ENCODE data around the gene MED31.
A peak's percentile ranks its signal among the peaks of the same experiment; 100 is the strongest.

Gene MED31

DNA sequence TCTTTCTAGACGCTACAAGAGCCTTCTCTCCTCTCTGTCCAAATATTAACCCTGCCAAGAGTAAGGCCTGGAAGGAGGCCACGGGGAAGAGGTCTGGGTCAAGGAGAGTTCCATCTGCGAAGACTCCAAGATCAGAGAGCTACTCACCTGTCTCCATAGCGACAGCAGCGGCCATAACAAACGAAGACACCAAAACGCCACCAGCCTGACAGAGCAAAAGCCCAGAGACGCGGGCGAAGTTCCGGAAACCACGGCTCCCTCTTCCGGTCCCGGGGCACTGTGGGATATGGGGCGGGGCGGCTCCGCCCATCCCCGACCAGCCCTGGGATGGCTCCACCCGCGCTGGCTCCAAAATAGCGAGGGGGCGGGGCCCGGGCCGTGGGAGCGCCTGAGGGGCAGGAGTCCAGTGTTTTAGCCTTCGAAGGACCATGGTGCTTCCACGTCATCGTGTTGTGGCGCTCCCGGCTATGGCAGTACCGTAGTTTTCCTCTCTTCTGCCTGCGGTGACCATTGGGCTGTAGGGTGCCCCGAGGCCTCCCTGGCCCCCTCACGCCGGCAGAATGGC lies at the start of gene MED31, which contains the start of gene C17orf100:
Gene MED31 (minus strand): TSS at position 252 of the 565 bp plus-strand sequence. CDS start 77 bp downstream, at position 175.
Gene C17orf100 (plus strand): TSS at position 409 of the 565 bp plus-strand sequence. CDS start 152 bp downstream, at position 561.
- TF ChIP-seq, protein P1, sequence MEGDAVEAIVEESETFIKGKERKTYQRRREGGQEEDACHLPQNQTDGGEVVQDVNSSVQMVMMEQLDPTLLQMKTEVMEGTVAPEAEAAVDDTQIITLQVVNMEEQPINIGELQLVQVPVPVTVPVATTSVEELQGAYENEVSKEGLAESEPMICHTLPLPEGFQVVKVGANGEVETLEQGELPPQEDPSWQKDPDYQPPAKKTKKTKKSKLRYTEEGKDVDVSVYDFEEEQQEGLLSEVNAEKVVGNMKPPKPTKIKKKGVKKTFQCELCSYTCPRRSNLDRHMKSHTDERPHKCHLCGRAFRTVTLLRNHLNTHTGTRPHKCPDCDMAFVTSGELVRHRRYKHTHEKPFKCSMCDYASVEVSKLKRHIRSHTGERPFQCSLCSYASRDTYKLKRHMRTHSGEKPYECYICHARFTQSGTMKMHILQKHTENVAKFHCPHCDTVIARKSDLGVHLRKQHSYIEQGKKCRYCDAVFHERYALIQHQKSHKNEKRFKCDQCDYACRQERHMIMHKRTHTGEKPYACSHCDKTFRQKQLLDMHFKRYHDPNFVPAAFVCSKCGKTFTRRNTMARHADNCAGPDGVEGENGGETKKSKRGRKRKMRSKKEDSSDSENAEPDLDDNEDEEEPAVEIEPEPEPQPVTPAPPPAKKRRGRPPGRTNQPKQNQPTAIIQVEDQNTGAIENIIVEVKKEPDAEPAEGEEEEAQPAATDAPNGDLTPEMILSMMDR (IDR thresholded peaks at IDR 0.05; ENCODE audit: control extremely low read depth, extremely low read depth, low read depth, missing control alignments): no peak
- DNase-seq (ENCODE audit: extremely low spot score): peak; percentile 97
- CTCF ChIA-PET: interaction anchor here (1.1 kb wide), 1 partner anchor 9 kb away, joined by 6 read pairs; no protein-coding TSS in a partner anchor
- POLR2A ChIA-PET: interaction anchor here (0.7 kb wide), 1 partner anchor 202 kb away, joined by 5 read pairs; no protein-coding TSS in a partner anchor

DNA sequence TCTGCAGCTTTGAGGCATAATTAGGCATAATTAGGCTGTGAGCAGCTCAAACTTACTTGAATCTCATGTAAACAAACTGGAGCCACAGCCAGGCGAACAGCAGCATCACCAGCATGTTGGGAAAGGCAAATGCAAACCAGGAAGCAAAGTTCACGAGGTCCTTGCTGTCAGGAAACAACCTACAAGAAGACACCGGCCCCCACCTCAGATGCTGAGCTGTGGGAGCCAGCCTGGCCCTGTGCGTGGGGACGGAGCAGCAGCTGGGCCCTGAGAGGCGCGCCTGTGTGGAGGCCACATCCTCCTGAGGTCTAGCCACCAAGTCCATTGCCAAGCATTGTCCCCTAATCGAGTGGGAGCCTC lies 49.5 kb upstream of the MED31 start:
- ChIA-PET POLR2A (no interaction called here), CTCF (interaction anchor here (0.9 to 2.4 kb wide), 7 partner anchors 10 to 228 kb away, joined by 3 to 7 read pairs (median 3); no protein-coding TSS in a partner anchor)
- no peak for DNase-seq (ENCODE audit: extremely low spot score)
- TF ChIP-seq, protein P1 (IDR thresholded peaks at IDR 0.05; ENCODE audit: control extremely low read depth, extremely low read depth, low read depth, missing control alignments): no peak

DNA sequence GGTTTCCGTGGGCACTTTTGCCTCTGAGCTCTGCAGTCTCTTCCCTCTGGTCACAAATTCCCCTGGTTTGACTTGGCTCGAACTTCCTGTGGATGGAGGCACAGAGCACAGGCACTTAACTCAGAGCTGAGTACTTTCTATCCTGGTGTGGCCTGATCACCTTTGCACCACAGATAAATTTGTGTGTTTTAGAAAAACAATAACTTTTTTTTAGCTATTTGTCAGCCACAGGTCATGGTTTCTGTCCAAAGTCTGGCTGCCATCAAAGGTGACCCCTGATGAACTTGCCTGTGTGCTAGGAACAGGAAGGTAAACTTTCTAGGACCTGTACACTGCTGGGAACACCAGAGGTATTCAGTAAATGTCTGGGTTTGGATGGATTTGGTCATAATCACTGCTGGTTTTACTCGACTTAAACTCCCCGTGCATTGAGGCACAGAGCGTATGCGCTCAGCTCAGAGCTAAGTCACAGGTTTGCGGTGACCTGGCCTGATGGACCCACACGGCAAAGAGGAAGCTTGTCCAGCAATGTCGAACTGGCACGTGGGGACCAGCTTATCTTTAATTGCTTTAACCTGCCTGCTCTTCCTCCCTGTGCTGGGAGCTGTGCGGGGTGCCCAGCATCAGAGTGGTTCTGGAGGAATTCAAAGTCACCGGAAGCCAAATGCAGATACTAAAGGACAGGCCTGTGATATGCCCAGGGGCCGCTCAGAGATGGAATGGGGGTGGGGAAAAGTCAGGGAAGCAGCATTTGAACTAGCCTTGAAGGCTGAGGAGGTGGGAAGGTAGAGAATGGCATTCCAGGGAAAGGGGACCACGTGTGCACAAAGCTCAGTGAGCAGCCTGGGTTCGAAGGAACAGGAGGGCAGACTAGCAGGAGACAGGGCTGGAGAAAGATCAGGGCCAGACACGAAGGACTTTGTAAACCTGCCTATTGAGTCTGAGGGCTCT lies 48.9 kb upstream of the MED31 start:
- TF ChIP-seq, protein P1 (IDR thresholded peaks at IDR 0.05; ENCODE audit: control extremely low read depth, extremely low read depth, low read depth, missing control alignments): no peak
- POLR2A ChIA-PET: no interaction called here
- no peak for DNase-seq (ENCODE audit: extremely low spot score)
- CTCF ChIA-PET: interaction anchor here (0.7 to 2.4 kb wide), 5 partner anchors 9 to 87 kb away, joined by 3 to 7 read pairs (median 3); no protein-coding TSS in a partner anchor

DNA sequence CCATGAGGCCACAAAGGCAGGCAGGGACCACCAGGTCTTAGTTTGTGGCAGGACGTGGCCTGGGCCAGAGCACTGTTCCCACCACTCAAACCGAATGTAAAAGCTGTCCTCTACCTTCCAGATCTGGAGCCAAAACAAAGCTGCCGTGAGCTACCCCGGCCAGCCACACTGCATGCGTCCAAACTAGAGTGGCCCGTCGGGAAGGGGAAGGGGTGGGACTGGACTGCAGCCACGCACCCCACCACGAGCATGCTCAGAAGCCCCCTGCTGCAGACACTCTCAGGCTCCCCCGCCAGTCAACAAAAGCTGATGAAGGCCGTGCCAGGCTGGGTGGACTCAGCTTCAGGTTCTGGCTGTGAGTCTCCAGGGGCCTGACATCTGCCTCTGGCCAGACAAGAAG lies 46.6 kb upstream of the MED31 start:
- TF ChIP-seq, protein P1 (IDR thresholded peaks at IDR 0.05; ENCODE audit: control extremely low read depth, extremely low read depth, low read depth, missing control alignments): no peak
- POLR2A ChIA-PET: no interaction called here
- CTCF ChIA-PET: interaction anchor here (1.1 to 1.6 kb wide), 4 partner anchors 9 to 146 kb away, joined by 3 to 5 read pairs (median 4); no protein-coding TSS in a partner anchor
- DNase-seq (ENCODE audit: extremely low spot score): no peak

DNA sequence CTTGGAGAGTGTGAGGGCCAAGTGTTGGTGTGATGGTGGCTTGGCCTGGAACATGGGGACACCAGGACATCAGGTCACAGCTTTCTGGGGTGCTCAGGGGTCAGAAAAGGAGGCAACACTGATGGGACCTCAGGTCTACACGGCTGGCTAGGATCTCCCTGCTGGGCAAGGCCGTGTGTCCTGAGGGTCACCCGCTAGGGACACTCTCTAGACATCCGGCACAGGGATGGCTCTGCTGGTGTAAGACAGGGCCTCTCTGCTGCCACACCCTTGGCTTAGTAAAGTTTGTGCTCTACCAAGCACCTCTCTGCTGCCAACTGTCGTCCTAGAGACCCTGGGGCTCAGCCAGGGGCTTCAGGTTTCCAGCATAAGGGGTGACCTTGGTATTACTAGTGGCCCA lies 45.5 kb upstream of the MED31 start:
- no peak for DNase-seq (ENCODE audit: extremely low spot score)
- POLR2A ChIA-PET: no interaction called here
- CTCF ChIA-PET: interaction anchor here (1.0 to 1.4 kb wide), 2 partner anchors 8 to 9 kb away, joined by 3 read pairs; no protein-coding TSS in a partner anchor
- TF ChIP-seq, protein P1 (IDR thresholded peaks at IDR 0.05; ENCODE audit: control extremely low read depth, extremely low read depth, low read depth, missing control alignments): no peak

DNA sequence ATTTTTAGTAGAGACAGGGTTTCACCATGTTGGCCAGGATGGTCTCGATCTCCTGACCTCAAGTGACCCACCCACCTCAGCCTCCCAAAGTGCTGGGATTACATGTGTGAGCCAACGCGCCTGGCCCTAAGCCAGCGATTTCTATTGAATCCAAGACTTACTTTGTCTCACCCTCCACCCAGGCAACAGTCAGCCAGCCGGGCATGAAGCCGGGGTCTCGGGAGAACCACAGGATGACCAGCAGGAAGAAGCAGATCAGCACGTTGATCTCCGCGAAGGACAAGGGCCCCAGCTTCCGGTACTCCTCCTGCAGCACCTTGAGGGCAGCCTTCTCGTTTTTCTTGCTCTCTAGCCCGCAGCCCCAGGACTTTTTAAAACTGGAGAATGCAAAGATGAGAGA lies 44.2 kb upstream of the MED31 start:
- TF ChIP-seq, protein P1 (IDR thresholded peaks at IDR 0.05; ENCODE audit: control extremely low read depth, extremely low read depth, low read depth, missing control alignments): no peak

More for the DNA sequence above, 44.2 kb upstream of the MED31 start:
- CTCF ChIA-PET: interaction anchor here (0.9 to 1.2 kb wide), 3 partner anchors 13 to 29 kb away, joined by 3 to 5 read pairs (median 3); no protein-coding TSS in a partner anchor
- POLR2A ChIA-PET: no interaction called here
- no peak for DNase-seq (ENCODE audit: extremely low spot score)

Data from GM10248 (cell line).